Vagina (tissue), 2 donors: ENCODE measurements around the gene LHCGR.
"Not testable (repeated sequence)": the region's sequence is repeated elsewhere in the genome, so short reads cannot be mapped to it uniquely, and the experiment has no call there.

Source experiments
- CTCF ChIP-seq, 3 experiments: fragments of 450-650 bp in 2 of 3; fragments of 200-600 bp in 1 of 3; sonication (generic) in 1 of 3; IDR thresholded peaks; one replicate each; pipeline ENCODE4 v1.5.1; 2017 to 2019; ENCODE audit warnings: antibody characterized with exemption in 3 of 3, mild to moderate bottlenecking in 2 of 3, moderate library complexity in 2 of 3
- POLR2A ChIP-seq, 2 donors: fragments of 450-650 bp; IDR thresholded peaks; one replicate each; pipeline ENCODE4 v1.6.1; 2017; ENCODE audit warnings: antibody characterized with exemption in 2 of 2, mild to moderate bottlenecking in 2 of 2, moderate library complexity in 2 of 2
- POLR2AphosphoS5 ChIP-seq, 2 donors: sonication (generic); formaldehyde crosslinking; IDR thresholded peaks; one replicate each; pipeline ENCODE4 v1.9.0; 2017; ENCODE audit warnings: antibody characterized with exemption in 2 of 2, mild to moderate bottlenecking in 2 of 2, low read depth in 1 of 2; ENCODE audit not compliant: insufficient read depth in 1 of 2

GRCh38 chr2:48703621-48704020 lies 51.9 kb downstream of the LHCGR start:
- TF ChIP-seq CTCF (IDR thresholded peaks at IDR 0.05); POLR2AphosphoS5 (IDR thresholded peaks at IDR 0.05; ENCODE audit: insufficient read depth in 1 of 2, low read depth in 1 of 2); POLR2A (IDR thresholded peaks at IDR 0.05): not testable (repeated sequence)
